Measurements from ENCODE around the gene EMX1. TPM values are rescaled to one million over a fixed set of nuclear protein-coding genes. Genes with fewer than 3 reads are reported as not detected.
A peak's percentile ranks its signal among the peaks of the same experiment; 100 is the strongest.

The EMX1 gene
- total RNA-seq: not detected

DNA sequence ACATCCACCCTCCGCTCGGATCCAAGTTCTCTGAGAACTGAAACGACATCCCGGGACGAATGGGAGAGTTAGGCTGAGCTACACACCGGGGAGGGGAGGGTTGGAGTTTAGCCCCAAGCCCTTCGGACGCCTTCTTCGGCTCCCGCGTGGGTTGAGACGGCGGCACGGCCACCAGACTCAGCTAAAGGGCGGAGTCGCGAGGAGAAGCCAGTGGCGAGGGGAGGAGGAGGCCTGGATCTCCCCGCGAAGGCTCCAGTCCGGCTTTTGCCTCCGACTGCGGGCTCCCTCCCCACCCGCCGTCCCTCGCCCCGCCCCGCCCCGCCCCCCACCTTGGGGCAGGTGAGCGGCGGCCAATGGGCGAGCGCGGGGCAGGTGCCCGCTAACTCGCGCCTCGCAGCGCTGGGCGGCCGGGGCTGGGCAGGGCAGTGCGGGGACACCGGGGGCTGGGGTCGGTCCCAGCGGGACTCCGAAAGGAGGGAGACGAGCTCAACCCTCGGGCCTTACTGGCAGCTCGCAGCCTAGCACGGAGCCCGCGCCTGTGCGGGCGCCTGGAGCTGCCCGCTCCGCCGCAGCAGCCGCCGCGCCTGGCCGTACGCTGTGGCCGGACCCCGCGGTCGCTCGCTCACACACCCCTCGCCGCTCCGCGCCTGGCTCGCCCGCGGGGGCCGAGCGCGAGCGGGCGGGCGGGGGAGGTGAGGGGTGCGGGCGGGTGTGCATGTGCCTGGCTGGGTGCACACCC, at the start of gene EMX1:
Gene EMX1, plus strand, starts transcription at position 382 of the 739 bp plus-strand sequence. Its CDS starts 334 bp downstream, at position 716.
- DNase-seq: peak; percentile 74
- Mint-ChIP-seq H3K27ac (no peak within 1 kb of the TSS), H3K4me3 (peak within 1 kb of the TSS; percentile 64), H3K9me3 (ENCODE audit: low read depth) (no peaks in the 10 kb centered on the region), H3K4me1 (peaks cover 30% of the 10 kb centered on the region), H3K36me3 (ENCODE audit: low read depth) (no peaks in the 10 kb centered on the region), H3K27me3 (peaks cover 71% of the 10 kb centered on the region)
- ChIA-PET CTCF (interaction anchor here (0.7 to 3.3 kb wide), 10 partner anchors 9 to 260 kb away, joined by 3 to 27 read pairs (median 4); partner anchors contain the start of gene SPR), POLR2A (no interaction called here)
- intact Hi-C loops (cut with DNase I, micrococcal nuclease): loop anchor here in 1 of 2 experiments (1.0 to 5.0 kb wide), 5 partner anchors 55 to 770 kb away; partner anchors contain the start of genes CYP26B1, EGR4, RAB11FIP5 and SFXN5
- peak; percentile 64 for ATAC-seq

DNA sequence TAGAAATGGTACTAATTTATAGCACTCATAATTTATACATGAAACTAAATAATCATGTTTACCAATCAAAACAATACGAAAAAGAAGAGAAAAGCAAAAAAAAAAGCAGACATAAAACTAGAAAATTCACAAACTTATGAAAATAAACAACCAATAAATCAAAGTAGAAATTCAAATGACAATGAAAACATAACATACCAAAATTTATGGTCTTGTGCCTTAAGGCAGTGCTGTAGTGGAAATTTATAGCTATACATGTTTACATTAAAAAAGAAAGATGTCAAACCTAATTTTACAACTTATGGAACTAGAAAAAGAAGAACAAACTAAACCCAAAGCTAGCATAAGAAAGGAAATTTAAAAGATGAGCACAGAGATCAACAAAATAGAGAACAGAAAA, 46.3 kb upstream of the EMX1 start:
- peaks cover 2% of the 10 kb centered on the region for H3K9me3 Mint-ChIP-seq (ENCODE audit: low read depth)

DNA sequence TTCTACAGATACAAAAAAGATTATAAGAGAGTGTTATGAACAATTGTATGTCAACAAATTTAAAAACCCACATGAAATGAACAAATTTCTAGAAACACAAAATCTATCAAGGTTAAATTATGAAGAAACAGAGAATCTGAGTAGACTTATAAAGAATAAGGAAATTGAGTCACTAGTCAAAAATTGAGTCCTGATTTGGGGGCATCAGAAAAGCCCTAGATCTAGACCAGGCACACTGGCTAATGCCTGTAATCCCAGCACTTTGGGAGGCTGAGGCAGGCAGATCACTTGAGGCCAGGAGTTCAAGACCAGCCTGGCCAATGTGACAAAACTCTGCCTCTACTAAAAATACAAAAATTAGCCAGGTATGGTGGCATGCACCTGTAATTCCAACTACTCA, 45.4 kb upstream of the EMX1 start:
- Mint-ChIP-seq H3K27ac (no peak overlapping the region), H3K36me3 (ENCODE audit: low read depth) (no peaks in the 10 kb centered on the region), H3K4me1 (no peaks in the 10 kb centered on the region), H3K27me3 (peaks cover 31% of the 10 kb centered on the region), H3K4me3 (no peak overlapping the region), H3K9me3 (ENCODE audit: low read depth) (peaks cover 2% of the 10 kb centered on the region)
- ATAC-seq (no peak), DNase-seq (no peak)
- intact Hi-C loops (cut with DNase I, micrococcal nuclease): no loop called here
- POLR2A ChIA-PET: no interaction called here
- CTCF ChIA-PET: interaction anchor here (1.0 kb wide), 1 partner anchor 12 kb away, joined by 5 read pairs; no protein-coding TSS in a partner anchor

More for the DNA sequence above, 46.3 kb upstream of the EMX1 start:
- POLR2A ChIA-PET: interaction anchor here (0.6 kb wide), 1 partner anchor 73 kb away, joined by 5 read pairs; no protein-coding TSS in a partner anchor
- intact Hi-C loops (cut with DNase I, micrococcal nuclease): no loop called here
- H3K4me1 Mint-ChIP-seq: no peaks in the 10 kb centered on the region
- H3K36me3 Mint-ChIP-seq (ENCODE audit: low read depth): no peaks in the 10 kb centered on the region
- H3K27ac Mint-ChIP-seq: no peak overlapping the region
- DNase-seq (no peak), ATAC-seq (no peak)
- peaks cover 34% of the 10 kb centered on the region for H3K27me3 Mint-ChIP-seq
- no peak overlapping the region for H3K4me3 Mint-ChIP-seq
- CTCF ChIA-PET: interaction anchor here (1.0 to 2.4 kb wide), 4 partner anchors 8 to 98 kb away, joined by 3 to 12 read pairs (median 4); partner anchors contain the start of gene SPR

DNA sequence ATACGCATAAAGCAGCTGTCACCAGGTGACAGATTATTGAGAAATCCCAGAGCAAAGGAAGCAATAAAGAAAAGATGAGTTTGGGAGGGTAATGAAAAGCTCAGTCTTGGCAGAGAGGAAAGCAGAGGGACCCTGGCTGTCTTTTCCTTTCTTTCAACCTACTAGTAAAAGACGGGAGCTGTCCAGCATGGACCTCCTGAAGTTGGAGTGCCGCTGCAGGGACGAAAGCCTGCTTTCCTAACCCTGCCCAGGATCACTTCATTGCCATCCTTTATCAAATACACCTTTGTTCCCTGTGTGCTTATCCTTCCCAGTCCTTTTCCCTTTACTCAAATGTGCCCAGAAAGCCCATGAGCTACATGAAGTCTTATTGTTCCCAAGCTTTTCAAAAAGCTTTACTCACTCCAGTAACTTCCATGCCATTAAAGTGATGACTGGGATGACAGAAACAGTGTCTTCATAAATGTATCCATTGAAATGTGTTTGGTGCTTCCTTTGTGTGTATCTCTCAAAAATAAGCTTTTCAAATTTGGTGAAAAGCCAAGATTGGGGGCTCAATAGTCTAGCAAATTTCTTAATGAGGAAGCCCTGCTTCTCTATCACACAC, 33.9 kb upstream of the EMX1 start:
- Mint-ChIP-seq H3K4me3 (no peak overlapping the region), H3K36me3 (ENCODE audit: low read depth) (no peaks in the 10 kb centered on the region), H3K27me3 (peaks cover 50% of the 10 kb centered on the region), H3K27ac (no peak overlapping the region), H3K9me3 (ENCODE audit: low read depth) (no peaks in the 10 kb centered on the region), H3K4me1 (peaks cover 10% of the 10 kb centered on the region)
- ChIA-PET POLR2A (no interaction called here), CTCF (interaction anchor here (0.8 to 2.0 kb wide), 5 partner anchors 9 to 33 kb away, joined by 3 to 14 read pairs (median 5); no protein-coding TSS in a partner anchor)
- ATAC-seq (no peak), DNase-seq (peak; percentile 64)
- intact Hi-C loops (cut with DNase I, micrococcal nuclease): no loop called here

DNA sequence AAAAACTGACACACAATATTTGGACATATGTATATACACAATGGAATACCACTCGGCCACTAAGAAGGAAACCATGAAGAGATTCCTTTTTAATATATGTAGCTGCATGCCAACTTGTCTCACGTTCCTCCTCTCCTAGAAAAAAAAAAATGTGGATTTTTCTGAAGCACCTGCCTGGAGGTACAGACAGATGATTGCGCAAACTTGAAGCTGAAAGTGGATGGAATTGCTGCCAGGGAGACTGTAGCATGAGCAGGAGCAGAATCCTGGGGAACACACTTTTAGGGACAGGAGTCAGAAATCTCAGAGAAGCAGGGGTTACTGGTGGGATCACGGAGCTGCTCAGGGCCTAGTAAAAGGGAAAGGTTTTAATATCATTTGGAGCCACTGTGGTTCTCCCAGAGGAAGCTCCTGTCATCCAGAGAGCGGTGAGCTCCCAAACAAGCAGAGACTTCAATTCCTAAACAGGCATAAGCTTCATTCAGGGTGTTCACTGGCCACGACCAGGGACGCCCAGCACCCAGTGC, 30.8 kb upstream of the EMX1 start:
- no peaks in the 10 kb centered on the region for H3K9me3 Mint-ChIP-seq (ENCODE audit: low read depth)
- H3K27ac Mint-ChIP-seq: no peak overlapping the region
- peaks cover 6% of the 10 kb centered on the region for H3K36me3 Mint-ChIP-seq (ENCODE audit: low read depth)
- intact Hi-C loops (cut with DNase I, micrococcal nuclease): loop anchor here (1.0 to 5.0 kb wide), 5 partner anchors 22 to 186 kb away; partner anchors contain the start of gene SFXN5 (in 2 of the 2)
- ChIA-PET POLR2A (no interaction called here), CTCF (interaction anchor here (0.7 to 2.9 kb wide), 21 partner anchors 9 to 290 kb away, joined by 3 to 20 read pairs (median 6); no protein-coding TSS in a partner anchor)
- peaks cover 56% of the 10 kb centered on the region for H3K27me3 Mint-ChIP-seq
- peak overlapping the region; percentile 70 for H3K4me3 Mint-ChIP-seq
- H3K4me1 Mint-ChIP-seq: peaks cover 10% of the 10 kb centered on the region
- DNase-seq (no peak), ATAC-seq (no peak)

DNA sequence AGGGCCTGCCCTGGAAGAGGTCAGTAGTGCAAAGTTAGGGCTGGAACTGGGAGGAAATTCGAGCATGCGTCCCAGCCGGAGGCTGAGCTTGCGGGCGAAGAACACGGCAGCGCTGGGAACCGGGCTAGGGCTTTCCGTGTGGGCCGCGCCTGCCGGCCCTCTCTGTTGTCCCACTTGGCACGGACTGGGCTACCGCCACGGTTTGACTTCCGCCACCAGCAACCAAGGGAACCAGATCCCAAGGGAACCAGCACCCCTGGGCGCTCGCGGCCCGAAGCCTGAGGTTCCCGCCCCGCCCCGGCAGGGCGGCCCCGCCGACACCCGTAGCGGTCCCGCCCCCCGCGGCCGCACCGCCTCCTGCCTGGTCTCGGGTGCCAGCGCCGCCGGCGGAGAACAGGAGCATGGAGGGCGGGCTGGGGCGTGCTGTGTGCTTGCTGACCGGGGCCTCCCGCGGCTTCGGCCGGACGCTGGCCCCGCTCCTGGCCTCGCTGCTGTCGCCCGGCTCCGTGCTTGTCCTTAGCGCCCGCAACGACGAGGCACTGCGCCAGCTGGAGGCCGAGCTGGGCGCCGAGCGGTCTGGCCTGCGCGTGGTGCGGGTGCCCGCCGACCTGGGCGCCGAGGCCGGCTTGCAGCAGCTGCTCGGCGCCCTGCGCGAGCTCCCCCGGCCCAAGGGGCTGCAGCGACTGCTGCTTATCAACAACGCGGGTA, 30.1 kb upstream of the EMX1 start, which contains the start of gene SPR:
Gene SPR, plus strand, starts transcription at position 377 of the 708 bp plus-strand sequence. Its CDS starts 25 bp downstream, at position 402.
- peak; percentile 85 for DNase-seq
- Mint-ChIP-seq H3K27ac (no peak within 1 kb of the TSS), H3K4me1 (peaks cover 10% of the 10 kb centered on the region), H3K27me3 (peaks cover 55% of the 10 kb centered on the region), H3K9me3 (ENCODE audit: low read depth) (no peaks in the 10 kb centered on the region), H3K36me3 (ENCODE audit: low read depth) (peaks cover 13% of the 10 kb centered on the region), H3K4me3 (peak within 1 kb of the TSS; percentile 70)
- ChIA-PET CTCF (interaction anchor here (0.6 to 2.9 kb wide), 27 partner anchors 8 to 290 kb away, joined by 3 to 20 read pairs (median 4); partner anchors contain the start of gene EMX1), POLR2A (interaction anchor here (0.9 kb wide), 1 partner anchor 87 kb away, joined by 3 read pairs; no protein-coding TSS in a partner anchor)
- intact Hi-C loops (cut with DNase I, micrococcal nuclease): loop anchor here (1.0 to 5.0 kb wide), 5 partner anchors 23 to 185 kb away; partner anchors contain the start of gene SFXN5 (in 2 of the 2)
- ATAC-seq: peak; percentile 97

DNA sequence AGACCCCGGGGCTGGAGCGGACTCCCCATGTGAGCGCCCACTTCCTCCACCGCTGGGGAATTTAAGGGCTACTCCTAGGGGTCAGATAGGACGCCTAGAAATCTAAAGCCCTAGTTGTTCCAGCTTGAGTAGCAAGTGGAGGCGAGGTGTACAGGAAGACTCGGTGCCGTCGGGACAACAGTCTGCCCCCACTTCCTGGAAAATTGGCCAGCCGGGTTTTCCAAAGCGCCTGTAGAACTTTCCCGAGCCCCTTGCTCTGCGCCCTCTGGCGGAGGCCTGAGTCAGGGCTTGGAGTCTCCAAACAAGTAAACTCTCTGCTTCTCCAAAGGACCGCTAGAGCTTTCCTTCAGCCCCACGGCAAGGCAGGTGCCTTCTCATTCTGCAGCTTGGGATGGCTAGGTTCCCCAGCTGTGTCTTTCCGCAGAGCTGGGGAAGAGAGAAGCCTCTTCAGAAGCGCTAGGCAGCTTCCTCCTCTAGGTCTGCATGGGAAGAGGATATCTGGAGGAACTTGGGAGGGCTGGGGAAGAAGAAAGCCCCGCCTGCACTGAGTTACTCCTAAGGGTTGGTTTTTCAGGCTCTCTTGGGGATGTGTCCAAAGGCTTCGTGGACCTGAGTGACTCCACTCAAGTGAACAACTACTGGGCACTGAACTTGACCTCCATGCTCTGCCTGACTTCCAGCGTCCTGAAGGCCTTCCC, 29.4 kb upstream of the EMX1 start:
- intact Hi-C loops (cut with DNase I, micrococcal nuclease): loop anchor here (1.0 to 5.0 kb wide), 5 partner anchors 24 to 184 kb away; partner anchors contain the start of gene SFXN5 (in 2 of the 2)
- peaks cover 53% of the 10 kb centered on the region for H3K27me3 Mint-ChIP-seq
- H3K4me3 Mint-ChIP-seq: peak overlapping the region; percentile 70
- ATAC-seq (peak; percentile 51), DNase-seq (peak; percentile 78)
- POLR2A ChIA-PET: interaction anchor here (0.6 to 0.9 kb wide), 2 partner anchors 86 to 292 kb away, joined by 3 to 4 read pairs; no protein-coding TSS in a partner anchor
- CTCF ChIA-PET: interaction anchor here (0.6 to 2.9 kb wide), 26 partner anchors 8 to 771 kb away, joined by 3 to 20 read pairs (median 4); partner anchors contain the start of gene EMX1
- no peaks in the 10 kb centered on the region for H3K9me3 Mint-ChIP-seq (ENCODE audit: low read depth)
- H3K27ac Mint-ChIP-seq: no peak overlapping the region
- peaks cover 13% of the 10 kb centered on the region for H3K36me3 Mint-ChIP-seq (ENCODE audit: low read depth)
- H3K4me1 Mint-ChIP-seq: peaks cover 10% of the 10 kb centered on the region

DNA sequence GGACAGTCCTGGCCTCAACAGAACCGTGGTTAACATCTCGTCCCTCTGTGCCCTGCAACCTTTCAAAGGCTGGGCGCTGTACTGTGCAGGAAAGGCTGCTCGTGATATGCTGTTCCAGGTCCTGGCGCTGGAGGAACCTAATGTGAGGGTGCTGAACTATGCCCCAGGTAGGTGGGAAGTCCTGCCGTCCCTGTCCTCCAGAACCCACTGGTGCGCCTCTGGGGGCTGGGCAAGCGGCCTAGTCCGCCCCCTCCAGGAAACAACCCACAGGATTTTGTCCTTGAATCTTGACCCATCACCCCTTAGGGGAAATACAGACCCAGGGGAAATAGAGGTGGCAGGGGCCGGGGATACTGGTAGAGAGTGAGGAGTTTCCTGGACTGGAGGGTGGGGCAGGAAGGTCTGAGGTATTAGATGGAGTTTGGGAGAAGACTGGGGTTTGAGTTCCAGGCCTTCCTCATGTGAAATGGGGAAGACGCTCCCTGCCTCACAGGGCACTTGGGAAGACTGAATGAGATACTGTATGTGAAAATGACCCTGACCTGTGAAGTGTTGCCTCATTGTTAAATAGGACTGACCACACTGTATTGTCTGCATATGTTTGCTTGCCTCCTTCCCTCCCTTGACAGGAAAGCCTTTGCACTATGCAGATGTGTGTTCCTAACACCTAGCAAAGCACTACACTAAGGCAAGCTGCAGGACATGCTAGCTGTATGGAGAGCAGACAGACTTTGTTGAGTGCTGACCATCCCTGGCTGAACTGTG, 28.7 kb upstream of the EMX1 start:
- Mint-ChIP-seq H3K9me3 (ENCODE audit: low read depth) (no peaks in the 10 kb centered on the region), H3K27me3 (peaks cover 52% of the 10 kb centered on the region), H3K4me3 (peak overlapping the region; percentile 70), H3K36me3 (ENCODE audit: low read depth) (peaks cover 13% of the 10 kb centered on the region), H3K27ac (no peak overlapping the region), H3K4me1 (peaks cover 10% of the 10 kb centered on the region)
- CTCF ChIA-PET: interaction anchor here (0.7 to 2.9 kb wide), 15 partner anchors 10 to 771 kb away, joined by 3 to 20 read pairs (median 6); no protein-coding TSS in a partner anchor
- intact Hi-C loops (cut with DNase I, micrococcal nuclease): loop anchor here in 1 of 2 experiments (1.0 to 5.0 kb wide), 2 partner anchors 117 to 184 kb away; partner anchors contain the start of gene SFXN5
- POLR2A ChIA-PET: interaction anchor here (0.6 kb wide), 1 partner anchor 291 kb away, joined by 4 read pairs; no protein-coding TSS in a partner anchor
- DNase-seq: no peak
- no peak for ATAC-seq

DNA sequence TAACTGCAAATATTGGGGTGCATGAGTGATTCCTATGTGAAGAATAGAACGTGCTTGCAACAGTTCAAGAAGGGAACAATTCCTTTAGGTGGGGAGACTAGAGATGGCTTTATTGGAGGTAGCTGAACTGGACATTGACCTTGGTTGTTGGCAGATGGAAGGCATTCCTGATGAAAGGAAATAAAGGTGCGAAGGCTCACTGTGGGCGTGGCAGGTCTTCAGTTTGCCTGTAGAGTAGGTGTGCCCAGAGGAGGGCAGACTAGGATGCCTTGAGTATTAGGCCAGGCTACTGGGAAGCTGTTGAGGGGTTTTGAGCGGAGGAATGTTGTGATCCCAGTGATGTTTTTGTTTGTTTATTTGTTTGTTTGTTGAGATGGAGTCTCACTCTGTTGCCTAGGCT, 27.3 kb upstream of the EMX1 start:
- DNase-seq (no peak), ATAC-seq (no peak)
- peaks cover 10% of the 10 kb centered on the region for H3K4me1 Mint-ChIP-seq
- no peaks in the 10 kb centered on the region for H3K9me3 Mint-ChIP-seq (ENCODE audit: low read depth)
- intact Hi-C loops (cut with DNase I, micrococcal nuclease): loop anchor here in 1 of 2 experiments (5.0 kb wide), 1 partner anchor 182 kb away; the partner anchor contains the start of gene SFXN5
- ChIA-PET POLR2A (no interaction called here), CTCF (interaction anchor here (0.6 to 4.8 kb wide), 5 partner anchors 10 to 288 kb away, joined by 3 to 60 read pairs (median 4); no protein-coding TSS in a partner anchor)
- H3K4me3 Mint-ChIP-seq: no peak overlapping the region
- peaks cover 13% of the 10 kb centered on the region for H3K36me3 Mint-ChIP-seq (ENCODE audit: low read depth)
- no peak overlapping the region for H3K27ac Mint-ChIP-seq
- peaks cover 51% of the 10 kb centered on the region for H3K27me3 Mint-ChIP-seq
